Measurements from ENCODE around the gene SCTR.

The SCTR gene

DNA sequence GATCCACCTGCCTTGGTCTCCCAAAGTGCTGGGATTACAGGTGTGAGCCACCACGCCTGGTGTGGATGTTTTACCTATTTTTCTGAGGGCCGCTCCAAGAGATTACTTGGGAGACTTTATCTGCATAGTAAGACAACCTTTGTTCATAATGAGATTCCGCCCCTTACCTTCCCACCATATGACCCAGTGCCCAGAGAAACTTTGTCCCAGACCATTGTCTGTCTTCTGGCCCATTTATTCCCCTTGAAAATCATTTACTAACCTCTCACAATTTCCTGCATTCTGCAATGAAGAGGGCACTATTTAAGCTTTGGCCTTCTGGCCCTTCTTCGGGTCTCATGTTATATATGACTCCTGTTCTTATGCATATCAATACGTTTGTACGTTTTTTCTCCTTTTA is 106.4 kb downstream of the SCTR start:
- no peak overlapping the region for H3K4me3 ChIP-seq (ENCODE audit: low read depth, low read length)
- no peak for DNase-seq (ENCODE audit: low read depth)
- in situ Hi-C loops (cut with HindIII; ENCODE audit: low sequenced_read_pairs), result no loop called here
- no peak for TF ChIP-seq CTCF (IDR thresholded peaks at IDR 0.05; ENCODE audit: low read depth, low read length, missing control alignments)

DNA sequence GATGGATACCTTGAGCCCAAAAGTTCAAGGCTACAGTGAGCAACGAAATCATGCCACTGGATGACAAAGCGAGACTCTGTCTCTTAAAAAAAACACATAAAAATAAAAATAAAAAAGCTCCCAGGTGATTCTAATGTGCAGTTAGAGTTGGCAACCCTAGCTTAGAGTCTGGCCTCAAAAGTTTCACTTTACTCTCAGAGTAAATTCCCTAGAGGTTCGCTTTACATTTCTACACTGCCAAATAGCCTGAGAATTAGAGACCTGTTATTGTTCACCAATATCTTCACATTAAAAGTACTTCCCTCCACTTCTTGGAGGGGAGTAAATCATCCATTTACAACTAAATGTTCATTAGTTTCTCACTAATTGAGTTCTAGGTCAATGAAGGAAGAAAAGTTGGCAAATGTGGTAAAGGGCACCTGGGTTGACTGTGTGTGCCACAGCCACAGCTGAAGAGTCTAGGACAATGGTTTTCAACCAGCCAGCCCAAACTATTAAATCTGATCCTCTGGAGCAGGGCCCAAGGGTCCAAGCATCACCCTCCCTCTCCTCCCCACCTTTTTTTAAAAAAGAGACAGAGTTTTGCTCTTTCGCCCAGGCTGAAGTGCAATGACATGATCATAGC is 107.9 kb downstream of the SCTR start:
- no peak for TF ChIP-seq CTCF (IDR thresholded peaks at IDR 0.05; ENCODE audit: low read depth, low read length, missing control alignments)
- DNase-seq (ENCODE audit: low read depth), result no peak
- H3K4me3 ChIP-seq (ENCODE audit: low read depth, low read length), result no peak overlapping the region
- in situ Hi-C loops (cut with HindIII; ENCODE audit: low sequenced_read_pairs), result no loop called here

DNA sequence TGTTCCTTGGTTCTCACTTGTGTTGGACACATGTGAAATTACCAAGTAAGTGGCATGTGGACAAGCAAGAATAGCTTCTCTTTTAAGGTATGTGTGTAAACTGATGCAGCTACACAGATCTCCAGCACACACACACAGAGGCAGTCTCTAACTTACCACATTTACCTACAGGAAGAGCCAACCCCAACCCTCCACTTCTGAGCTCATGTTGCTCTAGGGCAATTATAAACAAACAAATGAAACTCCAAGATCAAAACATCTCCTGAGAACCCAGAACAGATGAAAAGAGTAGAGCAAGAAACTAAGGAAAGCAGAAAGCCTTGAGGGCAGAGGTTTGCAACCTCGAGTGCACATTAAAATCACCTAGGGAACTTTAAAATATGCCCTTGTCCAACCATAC is 108.7 kb downstream of the SCTR start:
- DNase-seq (ENCODE audit: low read depth), result no peak
- in situ Hi-C loops (cut with HindIII; ENCODE audit: low sequenced_read_pairs), result no loop called here
- no peak overlapping the region for H3K4me3 ChIP-seq (ENCODE audit: low read depth, low read length)
- TF ChIP-seq CTCF (IDR thresholded peaks at IDR 0.05; ENCODE audit: low read depth, low read length, missing control alignments), result no peak

DNA sequence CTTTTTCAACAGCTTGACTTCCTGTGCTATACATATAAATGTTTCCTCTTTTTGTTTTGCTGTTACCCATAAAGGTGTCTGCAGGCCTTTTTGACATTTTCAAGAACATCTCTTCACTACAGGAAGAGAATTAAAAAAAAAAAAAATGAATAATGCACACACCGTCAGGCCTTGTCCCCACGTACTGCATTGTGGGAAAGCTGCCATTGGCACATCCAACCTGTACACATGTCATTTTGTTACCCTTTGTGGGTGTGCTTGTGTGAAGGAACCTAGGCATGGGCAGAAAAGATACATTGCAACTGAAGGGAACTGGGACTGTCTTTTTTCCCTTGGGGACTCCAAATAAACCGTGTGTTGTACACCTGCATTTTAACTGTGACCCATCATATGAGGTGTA is 109.4 kb downstream of the SCTR start:
- no peak overlapping the region for H3K4me3 ChIP-seq (ENCODE audit: low read depth, low read length)
- in situ Hi-C loops (cut with HindIII; ENCODE audit: low sequenced_read_pairs), result no loop called here
- TF ChIP-seq CTCF (IDR thresholded peaks at IDR 0.05; ENCODE audit: low read depth, low read length, missing control alignments), result no peak
- no peak for DNase-seq (ENCODE audit: low read depth)

DNA sequence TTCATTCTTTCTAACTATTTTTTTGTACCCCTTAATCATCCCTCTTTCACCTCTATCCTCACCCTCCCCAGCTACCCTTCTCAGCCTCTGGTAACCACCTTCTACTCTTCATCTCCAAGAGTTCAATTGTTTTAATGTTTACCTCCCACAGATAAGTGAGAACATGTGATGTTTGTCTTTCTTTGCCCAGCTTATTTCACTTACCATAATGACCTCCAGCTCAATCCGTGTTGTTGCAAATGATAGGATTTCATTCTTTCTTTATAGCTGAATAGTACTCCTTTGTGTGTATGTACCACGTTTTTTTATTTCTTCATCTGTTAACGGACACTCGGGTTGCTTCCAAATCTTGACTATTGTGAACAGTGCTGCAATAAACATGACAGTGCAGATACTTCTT is 114.8 kb downstream of the SCTR start:
- TF ChIP-seq CTCF (IDR thresholded peaks at IDR 0.05; ENCODE audit: low read depth, low read length, missing control alignments), result no peak
- no peak for DNase-seq (ENCODE audit: low read depth)
- no peak overlapping the region for H3K4me3 ChIP-seq (ENCODE audit: low read depth, low read length)
- in situ Hi-C loops (cut with HindIII; ENCODE audit: low sequenced_read_pairs), result no loop called here

DNA sequence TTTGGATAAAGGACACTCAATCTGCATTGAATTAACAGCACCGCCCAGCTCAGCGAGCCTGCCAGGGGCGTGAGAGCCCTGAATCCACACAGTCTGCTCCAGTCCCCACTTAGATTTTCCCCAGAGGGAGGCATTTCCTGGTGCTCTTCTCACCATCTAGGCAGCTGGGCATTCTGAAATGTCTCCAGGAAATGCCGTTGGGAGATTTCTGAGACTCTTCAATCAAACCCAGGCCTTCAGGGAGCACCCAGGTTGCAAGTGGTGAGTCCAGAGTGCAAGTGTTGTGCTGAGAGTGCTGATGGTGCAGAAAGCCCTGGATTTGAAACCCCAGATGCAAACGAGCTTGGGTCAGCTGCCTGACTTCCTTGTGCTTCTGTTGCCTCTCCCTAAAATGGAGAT is 116.1 kb downstream of the SCTR start:
- no peak for DNase-seq (ENCODE audit: low read depth)
- TF ChIP-seq CTCF (IDR thresholded peaks at IDR 0.05; ENCODE audit: low read depth, low read length, missing control alignments), result no peak
- in situ Hi-C loops (cut with HindIII; ENCODE audit: low sequenced_read_pairs), result no loop called here
- no peak overlapping the region for H3K4me3 ChIP-seq (ENCODE audit: low read depth, low read length)
